Activated CD4-positive, alpha-beta T cell treated with anti-CD3 and anti-CD28 coated beads, Interleukin-2, amount 50 U/mL, for 1 hour (primary cell): ENCODE results near the gene GUCY2C.

Source experiments
- DNase-seq: peaks from one replicate; pipeline ENCODE4 v3.0.0-alpha.2; 2020

GUCY2C gene

GRCh38 chr12:14619741-14620501 lies 76.5 kb downstream of the GUCY2C start:
- no peak for DNase-seq

- no peak for DNase-seq
These were observed 77.4 kb downstream of the GUCY2C start for GRCh38 chr12:14618983-14619382.

GRCh38 chr12:14614704-14615121 lies 81.7 kb downstream of the GUCY2C start:
- DNase-seq, result no peak

GRCh38 chr12:14613718-14614117 lies 82.7 kb downstream of the GUCY2C start:
- DNase-seq, result no peak

GRCh38 chr12:14612898-14613445 lies 83.4 kb downstream of the GUCY2C start:
- no peak for DNase-seq

- no peak for DNase-seq
These were observed 84.1 kb downstream of the GUCY2C start for GRCh38 chr12:14612250-14612649.

- no peak for DNase-seq
These were observed 84.7 kb downstream of the GUCY2C start for GRCh38 chr12:14611640-14612203.

GRCh38 chr12:14607568-14607967 lies 88.8 kb downstream of the GUCY2C start:
- DNase-seq, result no peak

- DNase-seq, result no peak
These were observed 90.9 kb downstream of the GUCY2C start for GRCh38 chr12:14605401-14605989.

GRCh38 chr12:14601692-14602478 lies 94.5 kb downstream of the GUCY2C start:
- no peak for DNase-seq

GRCh38 chr12:14597480-14597879 lies 98.9 kb downstream of the GUCY2C start:
- DNase-seq, result no peak

GRCh38 chr12:14591719-14592118 lies 104.7 kb downstream of the GUCY2C start:
- DNase-seq, result no peak

- no peak for DNase-seq
These were observed 107.0 kb downstream of the GUCY2C start for GRCh38 chr12:14589169-14590004.

- DNase-seq, result no peak
These were observed 107.8 kb downstream of the GUCY2C start for GRCh38 chr12:14588571-14588970.

GRCh38 chr12:14578646-14579045 lies 117.8 kb downstream of the GUCY2C start:
- no peak for DNase-seq

GRCh38 chr12:14577344-14577743 lies 119.1 kb downstream of the GUCY2C start:
- DNase-seq, result no peak

- DNase-seq, result no peak
These were observed 119.5 kb downstream of the GUCY2C start for GRCh38 chr12:14576896-14577295.

- no peak for DNase-seq
These were observed 120.8 kb downstream of the GUCY2C start for GRCh38 chr12:14575585-14575984.

- DNase-seq, result no peak
These were observed 123.3 kb downstream of the GUCY2C start for GRCh38 chr12:14573118-14573517.

- DNase-seq, result no peak
These were observed 124.0 kb downstream of the GUCY2C start for GRCh38 chr12:14572401-14572800.

- no peak for DNase-seq
These were observed 124.6 kb downstream of the GUCY2C start for GRCh38 chr12:14571779-14572178.

GRCh38 chr12:14570231-14570630 lies 126.2 kb downstream of the GUCY2C start:
- DNase-seq, result no peak
